Measurements from ENCODE around the gene MPV17L2. TPM values are rescaled to one million over a fixed set of nuclear protein-coding genes. Genes with fewer than 3 reads are reported as not detected.

The MPV17L2 gene
- 3.1 TPM for total RNA-seq

DNA sequence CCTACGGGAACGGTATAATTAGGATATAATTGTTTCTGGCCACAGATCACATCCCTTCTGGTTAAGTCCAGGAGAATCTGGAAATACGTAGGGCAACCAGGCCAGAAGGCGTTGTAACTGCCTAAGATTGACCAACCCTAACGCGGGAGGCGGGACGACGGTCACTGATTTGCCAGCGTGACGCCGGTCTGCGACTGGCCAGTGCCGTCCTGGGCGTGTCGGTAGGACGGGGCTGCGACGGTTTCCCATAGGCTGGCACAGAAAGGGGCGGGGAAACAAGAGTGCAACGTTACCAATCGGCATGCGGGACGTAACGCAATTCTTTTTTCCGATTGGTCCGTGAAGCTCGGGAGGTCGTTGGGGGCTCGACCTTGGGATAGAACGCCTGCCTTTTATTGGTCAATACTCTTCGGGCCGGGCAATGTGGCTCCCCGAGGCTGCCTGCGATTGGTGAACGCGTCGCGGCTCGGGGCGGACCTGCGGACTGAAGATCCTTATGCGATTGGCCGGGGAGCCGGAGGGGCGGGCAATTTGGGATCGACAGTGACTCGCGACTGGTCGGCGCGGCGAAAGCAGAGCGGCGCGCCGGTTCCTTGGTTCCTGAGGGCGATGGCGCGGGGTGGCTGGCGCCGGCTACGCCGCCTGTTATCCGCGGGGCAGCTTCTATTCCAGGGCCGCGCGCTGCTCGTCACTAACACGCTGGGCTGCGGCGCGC lies at the start of gene MPV17L2:
Gene MPV17L2 (plus strand): TSS at position 546 of the 715 bp plus-strand sequence. CDS start 64 bp downstream, at position 610.

GRCh38 chr19:18152817-18153555 lies 40.0 kb upstream of the MPV17L2 start, which contains the start of gene PIK3R2:
PIK3R2 (plus strand) TSS chr19:18153163; CDS start chr19:18155880, 2,717 bp downstream.

DNA sequence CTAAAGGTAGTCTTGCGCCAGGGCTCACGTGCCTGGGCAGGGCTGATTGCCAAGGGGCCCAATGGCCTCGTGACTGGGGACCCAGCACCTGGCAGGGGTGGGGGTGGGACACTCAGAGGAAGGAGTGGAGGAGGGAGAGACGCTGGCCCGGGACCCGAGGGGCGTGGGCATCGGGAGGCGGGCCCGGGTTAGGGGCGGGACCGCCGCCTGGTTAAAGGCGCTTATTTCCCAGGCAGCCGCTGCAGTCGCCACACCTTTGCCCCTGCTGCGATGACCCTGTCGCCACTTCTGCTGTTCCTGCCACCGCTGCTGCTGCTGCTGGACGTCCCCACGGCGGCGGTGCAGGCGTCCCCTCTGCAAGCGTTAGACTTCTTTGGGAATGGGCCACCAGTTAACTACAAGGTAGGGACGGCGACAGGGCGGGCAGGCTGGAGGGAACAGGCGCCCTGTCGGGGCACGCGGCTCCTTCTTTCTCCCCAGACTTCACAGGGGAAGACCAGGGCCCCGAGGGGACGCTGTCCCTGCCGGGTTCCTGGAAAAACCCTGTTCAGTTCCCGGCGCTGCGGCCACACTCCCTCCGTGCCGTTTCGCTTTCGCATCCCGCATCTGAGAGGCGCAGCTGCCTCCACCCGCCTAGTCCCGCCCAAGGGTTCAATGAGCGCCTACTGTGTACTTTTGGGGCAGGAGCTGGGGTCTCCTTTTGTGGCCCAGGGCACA lies 19.3 kb upstream of the MPV17L2 start, which contains the start of gene IFI30:
Gene IFI30 (plus strand): TSS at position 242 of the 717 bp plus-strand sequence. CDS start 29 bp downstream, at position 271.

GRCh38 chr19:18203863-18204393 lies 10.9 kb downstream of the MPV17L2 start, which contains the start of gene RAB3A:
RAB3A (minus strand) TSS chr19:18204042; CDS start chr19:18202740, 1,302 bp downstream.

DNA sequence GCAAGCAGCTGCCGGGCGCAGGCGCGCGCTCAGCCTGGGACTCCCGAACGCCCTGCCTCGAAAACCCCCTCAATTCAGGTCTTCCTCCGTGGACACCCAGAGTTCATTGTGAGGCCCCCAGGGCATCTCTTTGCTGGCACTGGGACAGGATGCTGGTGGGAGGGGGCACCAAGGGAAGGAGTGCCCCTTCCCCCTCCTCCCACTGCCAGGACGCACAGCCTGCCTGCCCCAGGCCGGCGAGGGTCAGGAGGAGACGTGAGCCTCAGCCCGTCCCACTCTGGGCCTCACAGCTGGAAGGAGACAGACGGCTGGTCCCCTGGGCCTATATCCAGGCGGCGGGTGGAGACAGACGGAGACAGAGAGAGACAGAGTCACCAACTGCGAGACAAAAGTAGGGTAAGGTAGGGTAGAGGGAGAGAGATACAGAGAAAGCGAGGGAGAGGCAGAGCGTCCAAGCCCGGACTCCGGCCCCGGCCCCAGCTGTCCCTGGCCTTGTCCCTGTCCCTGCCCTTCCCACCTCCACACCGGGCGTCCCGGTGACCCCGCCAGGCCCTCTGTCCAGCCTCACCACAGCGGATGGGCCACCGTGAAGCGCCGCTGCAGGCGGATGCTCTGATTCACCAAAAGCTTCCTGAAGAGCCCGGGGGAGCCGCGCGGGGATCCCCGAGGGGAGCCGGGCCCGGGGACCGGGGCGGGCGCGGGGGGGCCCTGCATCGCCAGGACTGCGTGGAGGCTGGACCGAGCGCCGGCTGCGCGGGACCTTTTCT lies 32.9 kb downstream of the MPV17L2 start, which contains the start of gene PDE4C:
Gene PDE4C (minus strand): TSS at position 737 of the 767 bp plus-strand sequence. CDS start 23 bp downstream, at position 714.

Small RNAs within 50 kb of the gene (small RNA-seq; reads per million reads assigned to genes)
- gene IFI30 (ENCODE audit: low replicate concordance), result not detected

Other genes starting within 250 kb of the MPV17L2 start
- gene KCNN1, start 226.1 kb upstream of the MPV17L2 start, total RNA-seq, result 37.6 TPM
- gene ARRDC2, start 185.0 kb upstream of the MPV17L2 start, total RNA-seq, result 1.9 TPM
- gene IL12RB1, start 106.3 kb upstream of the MPV17L2 start, total RNA-seq, result not detected
- 6.9 TPM for gene MAST3, start 95.4 kb upstream of the MPV17L2 start, total RNA-seq
- 60.7 TPM for gene PIK3R2, start 40.1 kb upstream of the MPV17L2 start, total RNA-seq
- not detected for gene IFI30, start 19.4 kb upstream of the MPV17L2 start, total RNA-seq
- 75.4 TPM for gene RAB3A, start 10.8 kb downstream of the MPV17L2 start, total RNA-seq
- gene PDE4C, start 33.2 kb downstream of the MPV17L2 start, total RNA-seq, result 3.1 TPM
- 2.5 TPM for gene IQCN, start 81.2 kb downstream of the MPV17L2 start, total RNA-seq
- gene JUND, start 88.4 kb downstream of the MPV17L2 start, total RNA-seq, result 90.8 TPM
- 53.5 TPM for gene LSM4, start 129.9 kb downstream of the MPV17L2 start, total RNA-seq
- 24.7 TPM for gene PGPEP1, start 147.4 kb downstream of the MPV17L2 start, total RNA-seq
- gene GDF15, start 192.9 kb downstream of the MPV17L2 start, total RNA-seq, result 0.63 TPM
- gene LRRC25, start 204.4 kb downstream of the MPV17L2 start, total RNA-seq, result 0.31 TPM
- 53.5 TPM for gene SSBP4, start 226.2 kb downstream of the MPV17L2 start, total RNA-seq
- gene ISYNA1, start 244.9 kb downstream of the MPV17L2 start, total RNA-seq, result 79.8 TPM